GM12878 (cell line): ENCODE results near the gene MCC. TPM values are rescaled to one million over a fixed set of nuclear protein-coding genes. Genes with fewer than 3 reads are reported as not detected.

Source experiments
- ATAC-seq: fragments of 200-7000 bp; cut with Tn5 transposase; 3 replicates; pipeline ENCODE4 v1.9.1; 2020; ENCODE audit warnings: mild to moderate bottlenecking, moderate library complexity
- BruUV-seq: library from RNA; stranded (reverse); fragments of 400-500 nt; replicated peaks from 2 replicates; lab custom pipeline; 2021; lab: Mats Ljungman, UMichigan
- CTCF ChIA-PET: fragments of 300-600 bp; sonication (Branson Sonifier 250); formaldehyde crosslinking; extraction: SDS; loops from one replicate; lab custom pipeline; 2021; ENCODE audit warnings: inconsistent platforms; lab: Yijun Ruan, JAX
- POLR2A ChIA-PET: fragments of 350-600 bp; formaldehyde crosslinking; extraction: SDS; loops from one replicate; lab custom pipeline; 2021; ENCODE audit warnings: inconsistent platforms; lab: Charles Lee
- RAD21 ChIA-PET: fragments of 300-600 bp; sonication (Branson Sonifier 250); formaldehyde crosslinking; loops from one replicate; lab custom pipeline; 2023; ENCODE audit warnings: antibody characterized with exemption; ENCODE audit not compliant: unreplicated experiment; lab: Charles Lee
- SMC1A ChIA-PET: fragments of 300-600 bp; sonication (Branson Sonifier 250); formaldehyde crosslinking; loops from one replicate; lab custom pipeline; 2023; ENCODE audit not compliant: unreplicated experiment, uncharacterized antibody; lab: Charles Lee
- DNase-seq: peaks from one replicate; pipeline ENCODE4 v3.0.0-alpha.2; 2011; ENCODE audit warnings: low read depth, low spot score
- FAIRE-seq: peaks from 3 replicates; lab custom pipeline; 2011; peaks lifted over from hg19 to GRCh38; lab: Jason Lieb, UNC
- H2AFZ ChIP-seq: 2 replicates; pipeline ENCODE4 v1.6.0; 2011; ENCODE audit warnings: low read depth, low read length, control low read depth; ENCODE audit not compliant: control insufficient read depth
- H3K27ac ChIP-seq: 2 replicates; pipeline ENCODE4 v1.5.1; 2011; ENCODE audit warnings: control low read depth; ENCODE audit not compliant: control insufficient read depth, insufficient read depth
- H3K27me3 ChIP-seq, 2 experiments: replicated peaks in 1 of 2; 2 replicates each; pipeline versions ENCODE4 v1.6.0 to v1.6.1; 2011; ENCODE audit warnings: low read length in 1 of 2; ENCODE audit not compliant: control insufficient read depth in 2 of 2, insufficient read depth in 2 of 2
- H3K36me3 ChIP-seq, 2 experiments: 2 replicates each; pipeline ENCODE4 v1.5.1; 2011; ENCODE audit warnings: low read length in 1 of 2; ENCODE audit not compliant: control insufficient read depth in 2 of 2, insufficient read depth in 2 of 2
- H3K4me1 ChIP-seq: 2 replicates; pipeline ENCODE4 v1.6.1; 2011; ENCODE audit warnings: mild to moderate bottlenecking, low read length, moderate library complexity, mixed read lengths; ENCODE audit not compliant: control insufficient read depth, insufficient read depth
- H3K4me2 ChIP-seq: 2 replicates; pipeline ENCODE4 v1.6.0; 2011; ENCODE audit warnings: control low read depth; ENCODE audit not compliant: control insufficient read depth, insufficient read depth
- H3K4me3 ChIP-seq: fragments of 200-600 bp; sonication (generic); 2 replicates; pipeline ENCODE4 v1.5.1; 2016
- H3K79me2 ChIP-seq: 2 replicates; pipeline ENCODE4 v1.6.0; 2011; ENCODE audit warnings: low read length; ENCODE audit not compliant: control insufficient read depth, insufficient read depth
- H3K9ac ChIP-seq: 2 replicates; pipeline ENCODE4 v1.8.0; 2011; ENCODE audit warnings: low read length, control low read depth, mixed read lengths; ENCODE audit not compliant: control insufficient read depth, insufficient read depth
- H3K9me3 ChIP-seq: replicated peaks from 3 replicates; pipeline ENCODE4 v1.5.1; 2011; ENCODE audit warnings: mild to moderate bottlenecking, low read length; ENCODE audit not compliant: control insufficient read depth, insufficient read depth
- H4K20me1 ChIP-seq: 2 replicates; pipeline ENCODE4 v1.6.0; 2011; ENCODE audit not compliant: control insufficient read depth, insufficient read depth
- CHD2 ChIP-seq: IDR thresholded peaks from 2 replicates; pipeline ENCODE4 v1.6.1; 2011; ENCODE audit warnings: low read depth, low read length, improper control_type of control experiment, borderline replicate concordance
- ELK1 ChIP-seq: IDR thresholded peaks from 2 replicates; pipeline ENCODE4 v1.6.1; 2012; ENCODE audit warnings: low read depth, low read length, improper control_type of control experiment
- FOS ChIP-seq: IDR thresholded peaks from 3 replicates; pipeline ENCODE4 v1.6.1; 2011; ENCODE audit warnings: borderline replicate concordance; ENCODE audit not compliant: insufficient read length; ENCODE audit errors: extremely low read depth
- HDGF ChIP-seq: fragments of 450-650 bp; IDR thresholded peaks from 2 replicates; pipeline ENCODE4 v1.6.1; 2016; ENCODE audit warnings: antibody characterized with exemption
- JUND ChIP-seq: IDR thresholded peaks from 2 replicates; pipeline ENCODE4 v1.6.1; 2012; ENCODE audit warnings: low read depth, mild to moderate bottlenecking, low read length, improper control_type of control experiment, moderate library complexity
- MTA2 ChIP-seq: fragments of 450-650 bp; IDR thresholded peaks from 2 replicates; pipeline ENCODE4 v1.6.1; 2016; ENCODE audit warnings: low read depth, mild to moderate bottlenecking, moderate library complexity
- MYB ChIP-seq: fragments of 150-350 bp; IDR thresholded peaks from 2 replicates; pipeline ENCODE4 v1.6.1; 2014; ENCODE audit warnings: mild to moderate bottlenecking, low read depth, low read length, borderline replicate concordance
- STAT1 ChIP-seq: fragments of 450-650 bp; conservative IDR thresholded peaks from 2 replicates; pipeline ENCODE4 v1.6.1; 2014; ENCODE audit warnings: antibody characterized with exemption, mild to moderate bottlenecking
- TAF1 ChIP-seq: IDR thresholded peaks from 2 replicates; pipeline ENCODE4 v1.6.1; 2011; ENCODE audit warnings: mild to moderate bottlenecking, low read depth, low read length, borderline replicate concordance
- YY1 ChIP-seq: IDR thresholded peaks from 2 replicates; pipeline ENCODE4 v1.6.1; 2011; ENCODE audit warnings: low read depth, mild to moderate bottlenecking, low read length
- ZNF24 ChIP-seq: fragments of 450-650 bp; IDR thresholded peaks from 2 replicates; pipeline ENCODE4 v1.6.1; 2017; ENCODE audit warnings: antibody characterized with exemption, mild to moderate bottlenecking
- WGBS: methylation state at CpG from one replicate; pipeline ENCODE4 v1.1.6; 2016; ENCODE audit warnings: low lambda C conversion rate; ENCODE audit not compliant: insufficient replicate concordance, insufficient coverage; ENCODE audit errors: missing lambda C conversion rate; 5-methylcytosine and 5-hydroxymethylcytosine counted together
- in situ Hi-C: fragments of 300-500 bp; cut with MboI; formaldehyde crosslinking; loops from 9 replicates; pipeline ENCODE4 v1.14.3; 2018; ENCODE audit warnings: mixed read lengths
- intact Hi-C: fragments of 100-400 bp; cut with micrococcal nuclease; formaldehyde crosslinking; loops from one replicate; pipeline ENCODE4 v1.14.2; 2022; ENCODE audit not compliant: unreplicated experiment
- polyA plus RNA-seq, 11 experiments: library from polyadenylated mRNA; depleted of rRNA in 4 of 11; unstranded in 6 of 11; stranded (reverse) in 5 of 11; fragments of >200 nt; fragmentation: Nextera tagmentation in 4 of 11; fragmentation: Illumina TruSeq in 1 of 11; extraction: Ambion mirVana in 4 of 11; extraction: Trizol in 1 of 11; gene quantifications; 1 replicate in 1 of 11; 2 replicates in 10 of 11; pipeline versions ENCODE4 v1.2.1 to v1.2.3, GENCODE V29; 2011 to 2016; ENCODE audit warnings: inconsistent platforms in 2 of 11, missing spikeins in 2 of 11, low read depth in 1 of 11
- total RNA-seq, 4 experiments: library from RNA; depleted of rRNA in 3 of 4; stranded (reverse); fragments of >200 nt in 3 of 4; fragmentation: Illumina TruSeq in 1 of 4; extraction: Trizol in 1 of 4; gene quantifications; 2 replicates each; pipeline versions ENCODE4 v1.2.1 to v1.2.3, GENCODE V29; 2013 to 2021

MCC gene
- total and polyA plus RNA-seq, 10 of the 15 experiments (the other 5 are each of a cell fraction or from before 2014, with no cell fraction given): 0.03 to 0.86 (median 0.16) TPM

GRCh38 chr5:113027015-113027414 is 461.2 kb downstream of the MCC start (continued):
- no peak for TF ChIP-seq YY1
- no peak for TF ChIP-seq FOS
- no peak for TF ChIP-seq JUND
- TF ChIP-seq HDGF: no peak
- no peak for TF ChIP-seq MYB

GRCh38 chr5:113026211-113026610 is 462.0 kb downstream of the MCC start:
- no peak overlapping the region for H3K27ac ChIP-seq
- H3K4me1 ChIP-seq: no peaks in the 10 kb centered on the region
- DNase-seq: no peak
- TF ChIP-seq ZNF24 (no peak), ELK1 (no peak), STAT1 (no peak), TAF1 (no peak), CHD2 (no peak), MTA2 (no peak)
- H3K9ac ChIP-seq: no peak overlapping the region
- BruUV-seq: no TSS peak
- ATAC-seq: no peak
- no peaks in the 10 kb centered on the region for H3K9me3 ChIP-seq
- H3K79me2 ChIP-seq: no peaks in the 10 kb centered on the region
- H3K36me3 ChIP-seq: peaks cover 4 to 10% of the 10 kb centered on the region in 2 experiments; a peak in 3 of 4 replicates
- ChIA-PET RAD21 (interaction anchor here (0.5 to 1.4 kb wide), 2 partner anchors 31 to 98 kb away, joined by 3 read pairs; no protein-coding TSS in a partner anchor), SMC1A (interaction anchor here (0.6 to 1.0 kb wide), 3 partner anchors 36 to 1034 kb away, joined by 3 read pairs; no protein-coding TSS in a partner anchor), POLR2A (no interaction called here), CTCF (no interaction called here)
- H2AFZ ChIP-seq: no peak overlapping the region
- no peak overlapping the region for H3K4me3 ChIP-seq
- WGBS: 66% methylated on average over 4 of the region's 4 CpGs
- intact Hi-C loops (no loop called here), in situ Hi-C loops (no loop called here)
- no peaks in the 10 kb centered on the region for H3K27me3 ChIP-seq
- no peaks in the 10 kb centered on the region for H4K20me1 ChIP-seq
- no peak overlapping the region for H3K4me2 ChIP-seq
- no peak for FAIRE-seq
